ENCODE measurements around the gene DPF3. TPM values are rescaled to one million over a fixed set of nuclear protein-coding genes. Genes with fewer than 3 reads are reported as not detected.

DPF3 gene
- total RNA-seq, 5 donors from 2014 or later (not counting 1 experiment from before 2014, with no cell fraction given), result 0.33 to 0.86 (median 0.54) TPM

DNA sequence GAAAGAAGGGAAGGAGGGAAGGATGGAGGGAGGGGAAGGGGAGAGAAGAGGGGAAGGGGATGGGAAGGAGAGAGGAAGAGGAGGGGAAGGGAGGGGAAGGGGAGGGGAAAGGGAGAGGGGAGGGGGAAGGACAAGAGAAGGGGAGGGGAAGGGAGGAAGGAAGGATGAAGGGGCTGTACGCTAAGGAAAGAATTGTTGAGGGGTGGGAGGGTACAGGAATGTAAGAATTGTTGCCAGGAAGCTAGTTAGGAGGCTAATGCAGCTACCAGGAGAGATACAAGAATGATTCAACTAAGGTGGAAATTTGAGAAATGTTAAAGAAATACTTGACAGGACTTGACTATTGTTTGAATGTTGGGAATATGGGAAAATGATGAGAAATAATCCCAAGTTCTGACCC, 261.2 kb downstream of the DPF3 start:
- Mint-ChIP-seq H3K9me3 (no peaks in the 10 kb centered on the region), H3K27me3 (peaks cover 6 to 13% of the 10 kb centered on the region in 2 donors), H3K4me1 (no peaks in the 10 kb centered on the region), H3K27ac (no peak overlapping the region), H3K4me3 (no peak overlapping the region), H3K36me3 (no peaks in the 10 kb centered on the region)
- Histone ChIP-seq H3K27ac (ENCODE audit: low read length) (no peak overlapping the region), H3K4me3 (ENCODE audit: control insufficient read depth in 1 of 2, extremely low read depth in 1 of 2, low read length in 1 of 2) (no peak overlapping the region), H3K36me3 (ENCODE audit: control insufficient read depth in 2 of 2, extremely low read depth in 1 of 2, insufficient read depth in 1 of 2, low read length in 1 of 2) (no peaks in the 10 kb centered on the region), H3K9me3 (no peaks in the 10 kb centered on the region), H3K27me3 (replicated peaks in 1 of 2; ENCODE audit: control insufficient read depth in 2 of 2, extremely low read depth in 1 of 2, insufficient read depth in 2 of 2, low read length in 1 of 2) (peaks cover 0 to 7% of the 10 kb centered on the region in 2 experiments), H3K4me1 (ENCODE audit: control insufficient read depth in 1 of 2, extremely low read depth in 1 of 2, insufficient read depth in 2 of 2, low read length in 2 of 2) (no peaks in the 10 kb centered on the region)
- no peak for DNase-seq
- POLR2A ChIA-PET, result interaction anchor here in 1 of 2 donors (0.8 kb wide), 1 partner anchor 63 kb away, joined by 11 read pairs; no protein-coding TSS in a partner anchor
- CTCF ChIA-PET, result interaction anchor here in 1 of 2 donors (0.6 kb wide), 1 partner anchor 853 kb away, joined by 3 read pairs; no protein-coding TSS in a partner anchor
- no peak for ATAC-seq (replicated peaks in 1 of 4)
- WGBS (ENCODE audit: insufficient coverage), result 67% methylated on average over 1 of the region's 1 CpG

DNA sequence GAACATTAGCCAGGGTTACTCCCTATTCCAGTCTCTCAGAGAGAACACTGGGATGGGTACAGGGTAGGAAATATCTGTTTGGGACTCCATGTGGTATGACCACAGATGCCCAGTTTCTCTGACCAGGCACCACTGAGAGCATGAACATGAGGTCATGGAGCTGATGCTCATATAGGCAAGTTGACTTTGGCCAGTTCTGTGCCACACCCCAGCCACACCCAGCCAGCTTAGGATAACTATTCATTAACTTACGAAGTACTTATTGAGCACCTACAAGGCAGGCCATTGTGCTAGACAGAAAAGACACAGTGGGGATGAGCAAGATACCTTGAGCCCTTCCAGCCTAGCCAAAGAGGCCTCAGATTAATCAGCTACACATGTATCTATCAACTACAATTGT, 262.5 kb downstream of the DPF3 start:
- Histone ChIP-seq H3K27ac (ENCODE audit: low read length) (no peak overlapping the region), H3K27me3 (replicated peaks in 1 of 2; ENCODE audit: control insufficient read depth in 2 of 2, extremely low read depth in 1 of 2, insufficient read depth in 2 of 2, low read length in 1 of 2) (peaks cover 0 to 7% of the 10 kb centered on the region in 2 experiments), H3K4me1 (ENCODE audit: control insufficient read depth in 1 of 2, extremely low read depth in 1 of 2, insufficient read depth in 2 of 2, low read length in 2 of 2) (no peaks in the 10 kb centered on the region), H3K4me3 (ENCODE audit: control insufficient read depth in 1 of 2, extremely low read depth in 1 of 2, low read length in 1 of 2) (no peak overlapping the region), H3K9me3 (no peaks in the 10 kb centered on the region), H3K36me3 (ENCODE audit: control insufficient read depth in 2 of 2, extremely low read depth in 1 of 2, insufficient read depth in 1 of 2, low read length in 1 of 2) (no peaks in the 10 kb centered on the region)
- H3K4me3 Mint-ChIP-seq, result no peak overlapping the region
- peaks cover 6 to 13% of the 10 kb centered on the region in 2 donors for H3K27me3 Mint-ChIP-seq
- H3K27ac Mint-ChIP-seq, result no peak overlapping the region
- no peak for ATAC-seq (replicated peaks in 1 of 4)
- ChIA-PET POLR2A (no interaction called here), CTCF (no interaction called here)
- no peak for DNase-seq
- peaks cover 5% of the 10 kb centered on the region for H3K36me3 Mint-ChIP-seq
- H3K4me1 Mint-ChIP-seq, result no peaks in the 10 kb centered on the region
- no CpG with 5 or more reads among the region's 1 CpG for WGBS (ENCODE audit: insufficient coverage)
- H3K9me3 Mint-ChIP-seq, result peaks cover 0 to 4% (median 3%) of the 10 kb centered on the region in 3 donors

GRCh38 chr14:72630374-72630773, 263.5 kb downstream of the DPF3 start:
- CTCF ChIA-PET, result no interaction called here
- Histone ChIP-seq H3K4me1 (ENCODE audit: control insufficient read depth in 1 of 2, extremely low read depth in 1 of 2, insufficient read depth in 2 of 2, low read length in 2 of 2) (no peaks in the 10 kb centered on the region), H3K4me3 (ENCODE audit: control insufficient read depth in 1 of 2, extremely low read depth in 1 of 2, low read length in 1 of 2) (no peak overlapping the region), H3K27ac (ENCODE audit: low read length) (no peak overlapping the region), H3K36me3 (ENCODE audit: control insufficient read depth in 2 of 2, extremely low read depth in 1 of 2, insufficient read depth in 1 of 2, low read length in 1 of 2) (no peaks in the 10 kb centered on the region), H3K9me3 (no peaks in the 10 kb centered on the region), H3K27me3 (replicated peaks in 1 of 2; ENCODE audit: control insufficient read depth in 2 of 2, extremely low read depth in 1 of 2, insufficient read depth in 2 of 2, low read length in 1 of 2) (peaks cover 0 to 7% of the 10 kb centered on the region in 2 experiments)
- POLR2A ChIA-PET, result no interaction called here
- H3K4me1 Mint-ChIP-seq, result no peaks in the 10 kb centered on the region
- no peak overlapping the region for H3K27ac Mint-ChIP-seq
- DNase-seq, result no peak
- H3K4me3 Mint-ChIP-seq, result no peak overlapping the region
- peaks cover 0 to 6% (median 3%) of the 10 kb centered on the region in 3 donors for H3K9me3 Mint-ChIP-seq
- H3K36me3 Mint-ChIP-seq, result peaks cover 5% of the 10 kb centered on the region
- H3K27me3 Mint-ChIP-seq, result peaks cover 6 to 13% of the 10 kb centered on the region in 2 donors
- WGBS (ENCODE audit: insufficient coverage), result 61% methylated on average over 2 of the region's 4 CpGs
- ATAC-seq (replicated peaks in 1 of 4), result no peak

- 93% methylated on average over 2 of the region's 2 CpGs for WGBS (ENCODE audit: insufficient coverage)
- no peaks in the 10 kb centered on the region for H3K4me1 Mint-ChIP-seq
- H3K27me3 ChIP-seq (replicated peaks in 1 of 2; ENCODE audit: control insufficient read depth in 2 of 2, extremely low read depth in 1 of 2, insufficient read depth in 2 of 2, low read length in 1 of 2), result peaks cover 0 to 7% of the 10 kb centered on the region in 2 experiments
- H3K4me3 ChIP-seq (ENCODE audit: control insufficient read depth in 1 of 2, extremely low read depth in 1 of 2, low read length in 1 of 2), result no peak overlapping the region
- H3K36me3 ChIP-seq (ENCODE audit: control insufficient read depth in 2 of 2, extremely low read depth in 1 of 2, insufficient read depth in 1 of 2, low read length in 1 of 2), result no peaks in the 10 kb centered on the region
- no peak overlapping the region for H3K27ac Mint-ChIP-seq
- no peak overlapping the region for H3K4me3 Mint-ChIP-seq
- peaks cover 0 to 6% (median 3%) of the 10 kb centered on the region in 3 donors for H3K9me3 Mint-ChIP-seq
- no peaks in the 10 kb centered on the region for H3K9me3 ChIP-seq
- CTCF ChIA-PET, result no interaction called here
- H3K27ac ChIP-seq (ENCODE audit: low read length), result no peak overlapping the region
- H3K27me3 Mint-ChIP-seq, result peaks cover 6 to 13% of the 10 kb centered on the region in 2 donors
- H3K36me3 Mint-ChIP-seq, result peaks cover 5% of the 10 kb centered on the region
- POLR2A ChIA-PET, result no interaction called here
- no peak for ATAC-seq (replicated peaks in 1 of 4)
- no peaks in the 10 kb centered on the region for H3K4me1 ChIP-seq (ENCODE audit: control insufficient read depth in 1 of 2, extremely low read depth in 1 of 2, insufficient read depth in 2 of 2, low read length in 2 of 2)
- no peak for DNase-seq
Measured at GRCh38 chr14:72629534-72629933, 264.4 kb downstream of the DPF3 start.

DNA sequence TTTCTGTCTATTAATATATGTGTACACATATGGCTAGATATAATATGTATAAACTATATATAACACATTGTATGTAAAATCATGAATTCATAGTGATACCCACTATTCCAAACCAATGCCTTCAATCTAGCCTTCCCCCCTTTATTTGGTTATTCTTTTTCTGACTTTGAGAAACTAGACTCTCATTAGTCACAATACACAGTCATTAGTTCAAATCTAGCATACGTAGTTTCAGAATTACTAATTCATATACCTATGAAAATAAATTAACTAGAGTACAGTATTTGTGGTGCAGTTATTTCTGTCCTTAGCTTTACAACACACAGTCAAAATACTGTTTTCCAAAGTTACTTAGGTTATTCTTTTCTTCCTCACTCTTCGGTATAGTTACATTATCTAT, 268.2 kb downstream of the DPF3 start:
- H3K9me3 ChIP-seq, result no peaks in the 10 kb centered on the region
- WGBS (ENCODE audit: insufficient coverage), result no CpG with 5 or more reads among the region's 2 CpGs
- Mint-ChIP-seq H3K27ac (no peak overlapping the region), H3K4me3 (no peak overlapping the region), H3K4me1 (no peaks in the 10 kb centered on the region), H3K36me3 (peaks cover 5% of the 10 kb centered on the region), H3K27me3 (peaks cover 2 to 5% of the 10 kb centered on the region in 2 donors), H3K9me3 (peaks cover 0 to 6% (median 3%) of the 10 kb centered on the region in 3 donors)
- H3K4me3 ChIP-seq (ENCODE audit: control insufficient read depth in 1 of 2, extremely low read depth in 1 of 2, low read length in 1 of 2), result no peak overlapping the region
- H3K36me3 ChIP-seq (ENCODE audit: control insufficient read depth in 2 of 2, extremely low read depth in 1 of 2, insufficient read depth in 1 of 2, low read length in 1 of 2), result no peaks in the 10 kb centered on the region
- H3K27me3 ChIP-seq (replicated peaks in 1 of 2; ENCODE audit: control insufficient read depth in 2 of 2, extremely low read depth in 1 of 2, insufficient read depth in 2 of 2, low read length in 1 of 2), result peaks cover 0 to 6% of the 10 kb centered on the region in 2 experiments
- POLR2A ChIA-PET, result no interaction called here
- no peak overlapping the region for H3K27ac ChIP-seq (ENCODE audit: low read length)
- ATAC-seq (replicated peaks in 1 of 4) (no peak), DNase-seq (no peak)
- no peaks in the 10 kb centered on the region for H3K4me1 ChIP-seq (ENCODE audit: control insufficient read depth in 1 of 2, extremely low read depth in 1 of 2, insufficient read depth in 2 of 2, low read length in 2 of 2)
- CTCF ChIA-PET, result no interaction called here

DNA sequence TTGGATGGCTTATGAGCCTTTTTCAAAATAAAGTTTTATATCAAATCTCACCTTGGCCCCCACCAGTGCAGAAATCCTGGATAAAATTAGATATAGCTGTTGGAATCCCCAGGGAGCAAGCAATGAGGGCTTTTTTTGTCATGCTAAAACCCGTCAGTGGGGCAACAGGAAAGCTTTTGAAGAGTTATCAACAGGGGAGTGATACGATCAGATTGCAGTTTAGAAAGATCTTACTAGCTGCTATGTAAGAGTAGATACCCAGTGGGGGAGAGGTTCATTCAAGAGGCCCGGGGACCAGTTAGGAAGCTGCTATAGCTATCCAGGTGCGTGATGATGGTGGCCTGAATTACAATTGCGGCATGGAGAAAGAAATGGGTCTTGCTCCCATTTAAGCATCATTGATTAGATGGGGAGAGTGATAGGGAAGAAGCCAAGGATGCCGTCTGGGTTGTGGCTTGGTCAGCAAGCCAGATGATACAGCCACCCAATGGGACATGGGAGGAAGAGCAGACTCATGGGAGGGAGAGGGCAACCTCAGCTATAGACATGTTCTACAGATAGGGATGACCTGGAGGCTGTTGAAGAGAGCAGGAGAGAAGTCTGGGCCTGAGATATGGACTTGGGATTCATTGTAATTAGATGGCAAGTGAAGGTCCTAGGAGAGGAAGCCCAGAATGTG, 272.4 kb downstream of the DPF3 start:
- Histone ChIP-seq H3K36me3 (ENCODE audit: control insufficient read depth in 2 of 2, extremely low read depth in 1 of 2, insufficient read depth in 1 of 2, low read length in 1 of 2) (no peaks in the 10 kb centered on the region), H3K9me3 (no peaks in the 10 kb centered on the region), H3K27me3 (replicated peaks in 1 of 2; ENCODE audit: control insufficient read depth in 2 of 2, extremely low read depth in 1 of 2, insufficient read depth in 2 of 2, low read length in 1 of 2) (peaks cover 0 to 15% of the 10 kb centered on the region in 2 experiments), H3K4me1 (ENCODE audit: control insufficient read depth in 1 of 2, extremely low read depth in 1 of 2, insufficient read depth in 2 of 2, low read length in 2 of 2) (no peaks in the 10 kb centered on the region), H3K27ac (ENCODE audit: low read length) (no peak overlapping the region), H3K4me3 (ENCODE audit: control insufficient read depth in 1 of 2, extremely low read depth in 1 of 2, low read length in 1 of 2) (no peak overlapping the region)
- CTCF ChIA-PET, result interaction anchor here in 1 of 2 donors (0.5 kb wide), 1 partner anchor 104 kb away, joined by 4 read pairs; no protein-coding TSS in a partner anchor
- peaks cover 0 to 3% (median 0%) of the 10 kb centered on the region in 3 donors for H3K9me3 Mint-ChIP-seq
- no peaks in the 10 kb centered on the region for H3K36me3 Mint-ChIP-seq
- ATAC-seq (replicated peaks in 1 of 4), result no peak
- DNase-seq, result no peak
- peaks cover 4 to 7% of the 10 kb centered on the region in 2 donors for H3K27me3 Mint-ChIP-seq
- 95% methylated on average over 4 of the region's 6 CpGs for WGBS (ENCODE audit: insufficient coverage)
- H3K4me3 Mint-ChIP-seq, result no peak overlapping the region
- no peaks in the 10 kb centered on the region for H3K4me1 Mint-ChIP-seq
- H3K27ac Mint-ChIP-seq, result no peak overlapping the region
- POLR2A ChIA-PET, result no interaction called here

Measured in T-cell (primary cell).